Measurements from ENCODE around the gene IRX2. TPM values are rescaled to one million over a fixed set of nuclear protein-coding genes. Genes with fewer than 3 reads are reported as not detected.

IRX2 gene
- total RNA-seq, 2 donors from 2014 or later, result not detected

DNA sequence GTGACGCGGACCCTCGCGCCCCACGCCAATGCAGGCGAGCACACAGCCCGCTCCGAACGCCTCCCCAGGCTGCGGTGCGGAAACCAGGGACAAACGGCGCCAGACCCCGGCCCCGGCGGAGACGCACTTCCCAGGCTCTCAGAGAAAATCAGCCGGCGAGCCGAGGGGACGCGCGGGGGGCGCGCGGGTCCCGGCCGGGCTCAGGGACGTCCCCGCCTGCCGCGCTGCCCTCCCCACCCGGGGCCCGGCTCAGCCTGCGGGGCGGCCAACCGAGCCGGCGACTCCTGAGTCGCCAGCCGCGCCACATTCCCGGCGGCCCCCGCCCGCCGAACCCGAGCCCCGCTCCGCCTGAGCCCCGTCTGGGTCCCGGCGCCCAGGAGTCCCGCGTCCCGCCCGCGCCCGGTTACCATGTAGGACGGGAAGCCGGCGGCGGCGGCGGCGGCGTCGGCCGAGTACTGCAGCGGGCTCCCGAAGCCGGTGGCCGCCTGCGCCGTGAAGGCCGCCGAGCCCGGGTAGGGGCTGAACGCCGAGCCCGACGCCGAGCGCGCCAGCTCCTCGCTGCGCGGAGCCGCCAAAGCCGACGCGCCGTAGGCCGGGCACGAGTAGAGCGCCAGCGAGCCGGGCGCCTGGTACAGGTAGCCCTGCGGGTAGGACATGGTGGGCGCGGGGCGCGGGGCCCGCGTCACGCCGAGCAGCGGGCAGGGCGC, 566 bp downstream of the IRX2 start:
- H3K27ac Mint-ChIP-seq, result no peak overlapping the region
- H3K9me3 Mint-ChIP-seq, result no peaks in the 10 kb centered on the region
- ATAC-seq (replicated peaks), result no peak
- H3K4me3 Mint-ChIP-seq, result no peak overlapping the region
- H3K36me3 Mint-ChIP-seq (ENCODE audit: low read depth), result peaks cover 10% of the 10 kb centered on the region
- H3K4me1 Mint-ChIP-seq, result peaks cover 4% of the 10 kb centered on the region
- peaks cover 45% of the 10 kb centered on the region for H3K27me3 Mint-ChIP-seq

DNA sequence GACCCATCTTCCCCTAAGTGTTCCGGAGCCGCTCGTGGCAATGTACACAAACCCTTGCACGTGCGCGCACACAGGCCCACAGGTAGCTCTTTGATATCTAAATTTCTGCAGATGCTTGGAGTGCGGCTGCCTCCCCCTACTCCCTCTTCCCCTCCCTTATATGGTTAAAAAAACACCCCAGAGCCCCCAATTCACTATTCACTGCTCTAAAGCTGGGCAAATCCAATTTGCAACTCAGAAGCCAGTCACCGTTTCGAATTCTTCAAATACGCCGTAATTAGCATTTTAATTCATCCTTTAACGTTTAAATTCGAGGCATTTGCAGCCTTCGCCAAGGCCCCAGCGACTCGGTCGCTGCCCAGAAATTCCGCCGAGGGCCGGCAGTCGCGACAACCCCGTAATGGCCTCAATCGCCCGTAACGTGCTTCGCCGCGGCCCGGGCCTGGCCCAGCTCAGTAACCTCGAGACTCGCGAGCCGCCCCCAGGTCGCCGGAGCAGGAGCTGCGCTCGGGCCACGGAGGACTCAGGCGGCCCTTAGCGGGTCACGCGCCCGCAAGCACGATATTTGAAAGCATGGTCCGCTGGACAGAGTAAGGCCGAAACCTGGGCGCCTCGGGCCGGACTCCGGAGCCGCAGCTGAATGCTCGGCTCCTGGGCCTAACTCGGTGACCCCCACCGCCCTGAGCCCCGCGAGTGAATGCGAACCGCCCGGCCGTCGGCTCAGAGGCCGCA, 1.3 kb downstream of the IRX2 start:
- peaks cover 45% of the 10 kb centered on the region for H3K27me3 Mint-ChIP-seq
- no peak for ATAC-seq (replicated peaks)
- no peak overlapping the region for H3K4me3 Mint-ChIP-seq
- H3K27ac Mint-ChIP-seq, result no peak overlapping the region
- H3K4me1 Mint-ChIP-seq, result peaks cover 4% of the 10 kb centered on the region
- peaks cover 10% of the 10 kb centered on the region for H3K36me3 Mint-ChIP-seq (ENCODE audit: low read depth)
- no peaks in the 10 kb centered on the region for H3K9me3 Mint-ChIP-seq

DNA sequence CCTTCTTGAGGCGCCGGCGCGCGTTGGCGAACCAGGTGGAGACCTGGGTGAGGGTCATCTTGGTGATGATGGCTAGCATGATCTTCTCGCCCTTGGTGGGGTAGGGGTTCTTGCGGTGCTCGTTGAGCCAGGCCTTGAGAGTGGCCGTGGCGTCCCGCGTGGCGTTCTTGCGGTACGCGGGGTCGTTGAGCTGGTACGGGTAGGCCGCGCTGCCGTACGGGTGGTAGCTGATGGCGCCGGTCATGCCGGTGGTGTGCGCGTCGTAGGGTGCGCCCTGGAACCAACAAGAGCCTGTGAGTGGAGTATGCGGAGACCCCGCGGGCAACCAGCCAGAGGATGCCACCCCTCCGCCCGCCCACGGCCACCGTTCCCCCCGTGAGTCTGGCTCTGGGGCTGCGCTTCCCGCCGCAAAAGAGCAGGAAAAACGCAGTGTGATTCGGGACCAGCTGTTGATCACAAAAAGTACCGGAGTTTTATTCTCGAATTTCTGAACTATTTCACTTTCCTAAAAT, 1.9 kb downstream of the IRX2 start:
- Mint-ChIP-seq H3K9me3 (no peaks in the 10 kb centered on the region), H3K4me3 (no peak overlapping the region), H3K27ac (no peak overlapping the region), H3K27me3 (peaks cover 51% of the 10 kb centered on the region), H3K4me1 (peaks cover 4% of the 10 kb centered on the region), H3K36me3 (ENCODE audit: low read depth) (peaks cover 10% of the 10 kb centered on the region)
- no peak for ATAC-seq (replicated peaks)

DNA sequence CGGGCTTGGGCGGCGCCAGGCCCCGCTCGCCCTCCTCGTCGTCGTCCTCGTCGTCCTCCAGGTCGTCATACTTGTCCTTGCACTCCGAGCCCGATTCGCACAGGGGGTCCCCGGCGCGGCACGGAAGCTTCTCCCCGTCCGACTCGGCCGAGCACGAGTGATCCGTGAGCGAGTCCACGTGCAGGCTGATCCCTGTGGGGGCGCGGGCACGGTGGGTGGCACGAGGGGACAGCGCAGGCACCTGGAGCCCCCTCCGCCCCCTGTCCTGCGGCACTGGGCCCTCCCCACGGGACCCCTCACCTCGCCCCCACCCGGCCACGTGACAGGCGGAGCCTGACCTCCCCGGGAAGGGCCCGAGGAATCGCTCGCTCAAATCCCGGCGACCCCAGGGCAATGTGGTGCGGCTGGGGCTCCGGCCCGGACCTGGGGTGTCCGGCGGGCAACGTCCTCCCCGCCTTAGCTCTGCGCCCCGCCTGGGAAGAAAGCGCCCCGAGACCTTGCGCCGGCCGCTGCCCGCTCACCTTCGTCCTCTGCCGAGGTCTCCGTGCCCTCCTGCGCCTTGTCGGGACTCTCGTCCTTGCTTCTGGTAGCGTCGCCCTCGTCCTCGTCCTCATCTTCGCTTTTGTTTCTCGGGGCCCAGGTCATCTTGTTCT, 2.5 kb downstream of the IRX2 start:
- Mint-ChIP-seq H3K4me3 (no peak overlapping the region), H3K4me1 (peaks cover under 1% of the 10 kb centered on the region), H3K9me3 (no peaks in the 10 kb centered on the region), H3K27ac (no peak overlapping the region), H3K27me3 (peaks cover 52% of the 10 kb centered on the region), H3K36me3 (ENCODE audit: low read depth) (peaks cover 10% of the 10 kb centered on the region)
- ATAC-seq (replicated peaks), result no peak

DNA sequence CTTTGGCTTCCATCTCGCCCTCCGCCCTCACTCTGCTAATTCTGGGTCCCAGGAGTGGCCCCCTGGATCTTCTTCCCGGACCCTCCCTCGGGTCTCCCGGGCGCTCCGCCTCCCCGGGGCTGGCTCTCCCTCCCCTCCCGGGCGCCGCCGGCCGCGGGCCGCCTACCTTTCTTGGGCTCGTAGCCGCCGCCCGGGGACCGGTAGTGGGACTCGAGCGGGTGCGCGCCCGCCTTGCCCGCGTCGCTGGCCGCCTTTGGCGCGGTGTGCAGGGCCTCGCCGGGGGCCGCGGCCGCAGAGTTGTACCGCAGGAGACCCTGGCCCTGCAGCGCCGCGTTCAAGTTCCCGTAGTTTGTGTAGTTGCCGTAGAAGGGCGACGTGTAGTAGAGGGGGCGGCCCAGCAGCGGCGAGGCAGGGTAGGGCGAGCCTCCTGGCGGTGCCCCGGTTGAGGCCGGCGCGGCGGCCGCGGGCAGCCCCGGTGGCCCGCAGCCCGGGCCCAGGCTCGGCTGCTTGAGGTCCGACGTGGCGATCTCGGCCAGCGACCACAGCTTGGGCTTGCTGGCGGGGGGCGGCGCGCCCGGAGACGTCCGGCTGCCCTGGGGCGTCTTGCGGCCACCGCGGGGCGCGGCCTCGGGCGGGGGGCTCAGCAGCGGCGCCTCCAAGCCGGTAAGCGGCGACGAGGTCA, 3.2 kb downstream of the IRX2 start:
- Mint-ChIP-seq H3K27ac (no peak overlapping the region), H3K27me3 (peaks cover 55% of the 10 kb centered on the region), H3K4me1 (no peaks in the 10 kb centered on the region), H3K9me3 (no peaks in the 10 kb centered on the region), H3K36me3 (ENCODE audit: low read depth) (peaks cover 10% of the 10 kb centered on the region), H3K4me3 (no peak overlapping the region)
- no peak for ATAC-seq (replicated peaks)

DNA sequence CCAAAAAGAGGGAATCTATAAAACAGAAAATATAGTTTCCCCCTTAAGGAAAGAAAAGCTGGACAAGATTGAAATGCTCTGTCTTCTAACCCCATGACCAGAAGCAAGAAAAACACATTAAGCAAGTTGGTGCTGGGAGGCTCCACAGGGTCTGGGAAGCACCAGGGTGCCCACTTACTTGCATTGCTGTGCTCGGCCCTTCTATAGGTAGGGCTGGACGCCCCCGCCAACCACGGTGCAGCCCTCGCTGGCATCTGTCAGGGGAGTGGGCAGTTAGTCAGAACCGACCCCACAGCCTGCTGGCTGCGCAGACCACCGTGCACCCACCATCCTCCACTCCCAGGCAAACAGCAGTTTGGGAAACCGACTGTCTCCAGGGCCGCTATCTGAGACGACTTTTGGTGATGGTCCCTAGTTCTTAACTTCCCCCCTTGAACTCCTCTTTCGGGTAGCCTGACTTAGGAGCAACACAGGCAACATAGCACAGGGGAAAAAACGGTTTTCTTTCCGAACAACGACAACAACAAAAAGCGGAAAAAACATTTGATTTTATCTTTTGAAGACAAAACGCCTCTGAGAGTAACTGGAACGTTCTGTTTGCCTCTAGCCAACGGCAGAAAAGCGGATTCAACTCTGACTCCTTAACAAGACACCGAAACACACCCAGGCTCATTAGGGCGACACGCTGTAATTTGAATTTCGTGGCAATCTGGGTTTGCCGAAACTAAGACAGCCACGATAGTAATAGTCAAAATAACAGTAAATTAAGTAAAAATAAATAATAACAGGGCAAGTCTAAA, 3.9 kb downstream of the IRX2 start:
- H3K4me1 Mint-ChIP-seq, result no peaks in the 10 kb centered on the region
- peaks cover 8% of the 10 kb centered on the region for H3K36me3 Mint-ChIP-seq (ENCODE audit: low read depth)
- H3K9me3 Mint-ChIP-seq, result no peaks in the 10 kb centered on the region
- ATAC-seq (replicated peaks), result no peak
- no peak overlapping the region for H3K27ac Mint-ChIP-seq
- H3K27me3 Mint-ChIP-seq, result peaks cover 55% of the 10 kb centered on the region
- H3K4me3 Mint-ChIP-seq, result no peak overlapping the region

DNA sequence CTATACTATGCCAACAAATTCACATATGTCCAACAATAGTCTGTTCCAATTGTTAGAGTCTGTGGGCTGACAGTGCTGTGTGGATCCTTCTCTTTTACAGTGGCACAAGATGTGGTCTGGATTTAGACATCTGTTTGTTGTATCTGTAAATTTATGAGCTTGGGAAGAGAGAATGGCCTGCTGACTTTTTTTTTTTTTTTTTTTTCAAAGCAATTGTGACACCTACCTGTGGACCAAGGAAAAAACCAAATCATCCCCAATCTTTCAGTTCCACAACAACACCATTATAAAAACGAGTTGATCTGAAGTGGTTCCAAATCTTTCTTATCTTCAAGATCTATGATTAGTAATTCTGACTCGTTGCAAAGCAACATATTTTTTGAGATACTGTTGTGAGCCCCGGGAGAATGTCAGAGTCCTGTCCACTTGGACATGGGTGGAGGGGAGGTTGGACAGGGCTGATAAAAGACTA, 4.9 kb downstream of the IRX2 start:
- H3K27ac Mint-ChIP-seq, result no peak overlapping the region
- H3K36me3 Mint-ChIP-seq (ENCODE audit: low read depth), result peaks cover 5% of the 10 kb centered on the region
- no peaks in the 10 kb centered on the region for H3K4me1 Mint-ChIP-seq
- peaks cover 60% of the 10 kb centered on the region for H3K27me3 Mint-ChIP-seq
- H3K9me3 Mint-ChIP-seq, result no peaks in the 10 kb centered on the region
- ATAC-seq (replicated peaks), result no peak
- no peak overlapping the region for H3K4me3 Mint-ChIP-seq

DNA sequence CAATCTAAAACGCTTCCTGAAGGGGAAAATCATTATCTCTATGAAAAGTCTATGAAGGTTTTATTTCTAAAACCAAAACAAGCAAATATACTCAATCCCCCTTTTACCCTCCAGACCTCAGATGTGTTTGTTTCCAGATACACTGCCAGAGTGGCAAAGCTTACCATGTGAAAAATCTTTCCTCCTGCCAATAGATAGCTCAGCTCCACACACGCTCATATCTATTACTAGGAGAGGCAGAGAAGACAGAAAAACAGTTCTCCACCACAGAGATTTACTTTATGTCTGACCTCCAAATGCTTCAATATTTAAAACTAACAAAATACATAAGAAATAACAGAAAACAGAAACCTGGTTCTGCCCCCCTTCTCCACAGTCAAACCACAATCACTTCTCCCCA, 7.0 kb downstream of the IRX2 start:
- H3K27ac Mint-ChIP-seq, result no peak overlapping the region
- H3K4me1 Mint-ChIP-seq, result no peaks in the 10 kb centered on the region
- H3K9me3 Mint-ChIP-seq, result no peaks in the 10 kb centered on the region
- no peak for ATAC-seq (replicated peaks)
- no peak overlapping the region for H3K4me3 Mint-ChIP-seq
- no peaks in the 10 kb centered on the region for H3K36me3 Mint-ChIP-seq (ENCODE audit: low read depth)
- H3K27me3 Mint-ChIP-seq, result peaks cover 62% of the 10 kb centered on the region

DNA sequence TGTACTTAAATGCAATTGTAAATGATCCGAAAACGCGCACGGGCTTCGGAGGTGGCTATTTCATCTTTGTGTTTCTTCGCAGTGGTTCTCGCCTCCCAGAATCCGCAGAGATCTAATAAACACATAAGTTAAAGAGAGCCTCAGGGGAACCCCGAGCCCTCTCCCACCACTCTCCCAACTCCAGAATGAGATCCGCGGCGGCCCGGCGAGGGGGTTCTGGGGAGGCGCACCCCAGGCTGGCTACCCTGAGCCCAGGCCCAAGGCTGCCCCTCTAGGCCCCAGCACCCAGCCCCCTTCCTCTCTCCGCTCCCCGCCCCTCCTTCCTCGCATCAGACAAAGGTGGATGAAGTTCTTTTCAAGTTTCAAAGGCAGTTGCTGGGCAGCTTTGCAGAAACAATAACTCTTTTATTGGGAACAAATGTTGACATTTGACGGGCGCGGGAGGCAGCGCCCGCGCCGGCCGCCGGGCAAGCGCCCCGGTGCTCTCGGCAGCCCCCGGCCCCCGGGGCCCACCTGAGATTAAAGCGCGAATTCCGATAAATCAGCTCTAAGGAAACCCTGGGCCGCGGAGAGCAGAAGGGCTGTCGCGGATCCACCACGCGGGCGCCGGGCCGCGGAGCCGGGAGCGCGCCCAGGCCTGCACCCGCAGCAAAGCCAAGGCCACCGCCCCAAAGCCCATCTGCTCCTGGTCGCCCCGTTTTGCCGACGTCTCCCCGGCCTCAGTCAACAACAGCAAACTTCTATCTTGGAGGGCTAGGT, 8.4 kb downstream of the IRX2 start:
- Mint-ChIP-seq H3K4me1 (no peaks in the 10 kb centered on the region), H3K9me3 (no peaks in the 10 kb centered on the region), H3K27ac (no peak overlapping the region), H3K27me3 (peaks cover 64% of the 10 kb centered on the region), H3K36me3 (ENCODE audit: low read depth) (no peaks in the 10 kb centered on the region), H3K4me3 (no peak overlapping the region)
- ATAC-seq (replicated peaks), result no peak

DNA sequence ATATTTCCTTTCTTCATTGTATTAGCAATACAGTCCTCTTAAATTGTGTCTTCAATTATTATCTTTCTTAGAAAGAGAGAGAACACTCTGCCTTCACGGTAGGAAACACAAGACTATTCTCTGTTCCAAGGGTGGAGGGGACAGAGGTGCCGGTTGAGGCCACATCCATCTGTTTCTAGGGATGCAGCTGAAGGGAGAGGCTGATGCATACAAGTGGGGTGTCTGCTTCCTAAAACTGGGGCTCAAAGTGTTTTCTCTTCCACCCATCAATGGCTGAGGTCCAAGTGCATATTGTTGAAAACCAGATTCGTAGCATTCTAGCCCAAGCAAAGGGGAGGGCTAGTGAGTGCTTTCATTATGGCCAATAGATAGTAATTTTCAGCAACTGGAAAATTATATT, 9.5 kb downstream of the IRX2 start:
- peaks cover 62% of the 10 kb centered on the region for H3K27me3 Mint-ChIP-seq
- H3K4me1 Mint-ChIP-seq, result no peaks in the 10 kb centered on the region
- ATAC-seq (replicated peaks), result no peak
- no peaks in the 10 kb centered on the region for H3K36me3 Mint-ChIP-seq (ENCODE audit: low read depth)
- no peaks in the 10 kb centered on the region for H3K9me3 Mint-ChIP-seq
- no peak overlapping the region for H3K27ac Mint-ChIP-seq
- H3K4me3 Mint-ChIP-seq, result no peak overlapping the region

DNA sequence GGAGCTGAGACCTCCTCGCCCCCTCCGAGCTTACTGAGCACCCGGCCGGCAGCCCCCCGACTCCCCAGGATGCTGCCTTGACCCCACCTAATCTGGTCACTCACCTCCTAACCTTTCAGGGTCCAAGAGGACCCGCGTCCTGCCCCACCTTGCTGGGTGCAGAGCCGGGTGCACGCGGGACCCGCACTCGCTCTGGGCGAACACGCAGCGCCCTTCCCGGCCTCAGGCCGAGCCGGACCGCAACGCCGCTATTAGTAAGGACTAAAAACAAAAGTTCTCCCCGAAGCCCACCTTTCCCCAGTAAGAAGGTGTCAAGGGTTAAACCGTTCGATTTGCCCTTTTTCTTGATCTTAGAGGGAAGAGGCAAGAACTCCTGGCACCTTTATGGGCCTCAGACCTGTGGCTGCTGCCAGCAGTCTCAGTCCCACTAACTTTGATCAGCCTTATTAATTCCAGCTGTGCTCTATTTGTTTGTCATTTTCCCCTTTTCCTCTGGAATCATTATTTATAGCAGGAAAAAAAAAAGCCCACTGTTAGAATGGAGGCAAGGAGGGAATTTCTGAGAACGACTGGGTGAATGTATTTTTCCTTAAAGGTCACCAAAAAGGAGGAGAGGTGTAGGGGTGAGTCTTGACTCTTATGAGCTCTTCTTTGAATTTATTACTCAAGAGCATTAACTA, 10.5 kb downstream of the IRX2 start:
- ATAC-seq (replicated peaks), result no peak
- Mint-ChIP-seq H3K27ac (no peak overlapping the region), H3K9me3 (no peaks in the 10 kb centered on the region), H3K4me3 (no peak overlapping the region), H3K4me1 (no peaks in the 10 kb centered on the region), H3K36me3 (ENCODE audit: low read depth) (no peaks in the 10 kb centered on the region), H3K27me3 (peaks cover 53% of the 10 kb centered on the region)

DNA sequence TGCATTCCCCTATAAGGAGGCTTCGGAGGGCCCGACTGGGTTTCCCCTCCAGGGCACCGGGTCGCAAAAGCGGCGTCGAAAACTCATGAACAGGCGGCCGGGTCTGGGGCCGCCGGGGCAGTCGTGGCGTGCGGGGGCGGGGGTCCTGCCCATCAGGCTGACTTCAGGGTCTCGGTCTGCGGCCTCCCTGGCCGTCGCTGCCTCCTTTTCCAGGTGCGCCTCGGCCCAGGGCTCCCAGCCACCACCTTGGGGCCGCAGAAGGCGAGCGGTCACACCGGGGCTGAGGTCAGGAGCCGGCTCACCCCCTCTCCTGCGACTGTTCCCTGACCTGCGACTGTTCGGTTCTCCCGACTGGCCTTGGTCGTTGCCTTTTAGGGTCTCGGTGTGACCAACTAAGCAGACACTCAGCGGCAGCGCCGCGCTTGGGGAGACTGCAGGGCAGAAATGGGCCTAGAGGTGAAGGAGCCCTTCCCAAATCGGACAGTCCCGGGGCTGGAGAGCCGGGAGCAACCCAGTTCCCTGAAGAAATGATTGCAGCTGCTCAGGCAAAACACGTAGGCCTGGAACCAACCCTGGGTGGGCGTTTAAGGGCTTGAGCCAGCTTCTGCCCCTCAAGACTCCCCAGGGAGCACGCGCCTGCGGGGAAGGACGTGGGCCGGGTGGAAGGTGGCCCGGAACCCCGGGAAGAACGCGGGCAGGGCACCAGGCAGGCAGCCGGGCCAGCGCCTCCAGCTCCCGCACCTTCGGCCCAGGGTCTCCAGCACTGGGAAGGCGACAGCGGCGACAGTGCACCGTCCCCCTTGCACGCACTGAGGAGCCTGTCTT, 11.2 kb downstream of the IRX2 start:
- no peaks in the 10 kb centered on the region for H3K9me3 Mint-ChIP-seq
- H3K36me3 Mint-ChIP-seq (ENCODE audit: low read depth), result no peaks in the 10 kb centered on the region
- ATAC-seq (replicated peaks), result no peak
- no peaks in the 10 kb centered on the region for H3K4me1 Mint-ChIP-seq
- no peak overlapping the region for H3K4me3 Mint-ChIP-seq
- no peak overlapping the region for H3K27ac Mint-ChIP-seq
- H3K27me3 Mint-ChIP-seq, result peaks cover 46% of the 10 kb centered on the region

Data from activated T-helper 17 cell treated with anti-CD3 and anti-CD28 coated beads, Interleukin-2, amount 50 U/mL, for 72 hours (primary cell).